H1 (cell line): ENCODE data around the gene ING5. TPM values are rescaled to one million over a fixed set of nuclear protein-coding genes. Genes with fewer than 3 reads are reported as not detected.

Experiments used
- CHD2 ChIP-seq: IDR thresholded peaks from 2 replicates; pipeline ENCODE4 v1.6.1; 2012; ENCODE audit warnings: low read length, improper control_type of control experiment
- CTBP2 ChIP-seq: IDR thresholded peaks from 2 replicates; pipeline ENCODE4 v1.7.0; 2011; ENCODE audit warnings: borderline replicate concordance, mild to moderate bottlenecking, moderate library complexity, mixed read lengths, low read length; ENCODE audit not compliant: insufficient read depth, insufficient read length
- EGR1 ChIP-seq: IDR thresholded peaks from 2 replicates; pipeline ENCODE4 v1.6.1; 2011; ENCODE audit warnings: low read depth, low read length, borderline replicate concordance
- FOSL1 ChIP-seq: IDR thresholded peaks from 2 replicates; pipeline ENCODE4 v1.6.1; 2011; ENCODE audit warnings: mild to moderate bottlenecking, low read depth, low read length, moderate library complexity; ENCODE audit not compliant: insufficient read depth
- HDAC2 ChIP-seq, 2 experiments: fragments of 300-600 bp in 1 of 2; sonication (generic) in 1 of 2; IDR thresholded peaks; 2 replicates each; pipeline ENCODE4 v1.6.1; 2011 to 2012; ENCODE audit warnings: low read depth in 2 of 2, low read length in 2 of 2, mild to moderate bottlenecking in 2 of 2, moderate library complexity in 2 of 2, borderline replicate concordance in 1 of 2, inconsistent platforms in 1 of 2
- JUN ChIP-seq: IDR thresholded peaks from 2 replicates; pipeline ENCODE4 v1.6.1; 2011; ENCODE audit warnings: low read depth, mild to moderate bottlenecking, improper control_type of control experiment, low read length
- JUND ChIP-seq: IDR thresholded peaks from 2 replicates; pipeline ENCODE4 v1.6.1; 2011; ENCODE audit warnings: mild to moderate bottlenecking, improper control_type of control experiment, low read length
- POLR2AphosphoS5 ChIP-seq: IDR thresholded peaks from 2 replicates; pipeline ENCODE4 v1.6.1; 2011; ENCODE audit warnings: low read depth, low read length
- RAD21 ChIP-seq, 2 experiments: IDR thresholded peaks in 1 of 2; conservative IDR thresholded peaks in 1 of 2; 2 replicates each; pipeline ENCODE4 v1.6.1; 2011; ENCODE audit warnings: low read depth in 2 of 2, low read length in 2 of 2, improper control_type of control experiment in 1 of 2, inconsistent platforms in 1 of 2, mild to moderate bottlenecking in 1 of 2, moderate library complexity in 1 of 2
- TBP ChIP-seq: IDR thresholded peaks from 2 replicates; pipeline ENCODE4 v1.6.1; 2011; ENCODE audit warnings: low read depth, low read length, improper control_type of control experiment
- TEAD4 ChIP-seq: IDR thresholded peaks from 2 replicates; pipeline ENCODE4 v1.6.1; 2012; ENCODE audit warnings: low read depth, low read length, inconsistent platforms, mixed read lengths
- polyA plus RNA-seq, 7 experiments: library from polyadenylated mRNA; depleted of rRNA in 3 of 7; stranded (reverse) in 5 of 7; unstranded in 2 of 7; fragments of >200 nt in 5 of 7; fragments of 200-250 nt in 2 of 7; gene quantifications; 1 replicate in 5 of 7; 2 replicates in 1 of 7; 4 replicates in 1 of 7; pipeline versions ENCODE4 v1.2.1 to v1.2.3, GENCODE V29; 2011 to 2013; ENCODE audit warnings: missing spikeins in 2 of 7, mixed read lengths in 2 of 7
- total RNA-seq: library from RNA; stranded (reverse); fragmentation: NEBNext Ultra II Directional; extraction: Animal tissue kit (Norgen Biotek cat#: 25700); gene quantifications from 2 replicates; pipeline ENCODE4 v1.2.1, GENCODE V29; 2021
- TF ChIP-seq, protein P1 (sequence below): IDR thresholded peaks from 2 replicates; pipeline ENCODE4 v1.6.1; 2012; ENCODE audit warnings: inconsistent platforms
- TF ChIP-seq, protein P2 (sequence below), 3 experiments: IDR thresholded peaks; 1 replicate in 2 of 3; 2 replicates in 1 of 3; pipeline versions ENCODE4 v1.5.1 to v1.6.1; 2011; ENCODE audit warnings: low read length in 3 of 3, mild to moderate bottlenecking in 3 of 3, inconsistent platforms in 2 of 3, low read depth in 1 of 3, moderate library complexity in 1 of 3; ENCODE audit not compliant: insufficient read depth in 1 of 3; ENCODE audit errors: control extremely low read depth in 1 of 3

The ING5 gene
- total and polyA plus RNA-seq, 2 of the 8 experiments (the other 6 are each of a cell fraction or from before 2014, with no cell fraction given) = 41.5 to 47.4 TPM

DNA sequence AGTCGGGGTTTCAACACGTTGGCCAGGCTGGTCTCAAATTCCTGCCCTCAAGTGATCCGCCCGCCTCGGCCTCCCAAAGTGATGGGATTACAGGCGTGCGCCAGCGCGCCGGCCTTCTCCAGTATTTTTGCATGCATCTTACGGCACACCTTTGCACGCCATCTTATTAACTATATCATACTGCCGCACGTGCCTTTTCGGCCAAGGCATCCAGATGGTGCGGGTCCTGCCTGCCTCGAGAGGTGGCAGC lies 765 bp upstream of the ING5 start (continued):
- TF ChIP-seq CTBP2 (no peak), JUND (peak; percentile 17; the same call in 1 of the 2 replicates), TEAD4 (0 out of 2 replicates have a peak, but pooled peaks have one; percentile 47), TBP (peak; percentile 49; the same call in 1 of the 2 replicates), EGR1 (no peak), JUN (no peak), FOSL1 (no peak), HDAC2 (IDR thresholded peaks at IDR 0.05; ENCODE audit: borderline replicate concordance in 1 of 2, low read depth in 2 of 2, low read length in 2 of 2) (no peak), CHD2 (0 out of 2 replicates have a peak, but pooled peaks have one; percentile 32), RAD21 (IDR thresholded peaks at IDR 0.05 in 1 of 2, conservative IDR thresholded peaks at IDR 0.05 in 1 of 2; ENCODE audit: low read depth in 2 of 2, low read length in 2 of 2) (0 out of 4 replicates have a peak, but pooled peaks of 1 of the 2 experiments have one; percentile 19), POLR2AphosphoS5 (peak; percentile 68; the same call in 1 of the 2 replicates)
- TF ChIP-seq, protein P1, sequence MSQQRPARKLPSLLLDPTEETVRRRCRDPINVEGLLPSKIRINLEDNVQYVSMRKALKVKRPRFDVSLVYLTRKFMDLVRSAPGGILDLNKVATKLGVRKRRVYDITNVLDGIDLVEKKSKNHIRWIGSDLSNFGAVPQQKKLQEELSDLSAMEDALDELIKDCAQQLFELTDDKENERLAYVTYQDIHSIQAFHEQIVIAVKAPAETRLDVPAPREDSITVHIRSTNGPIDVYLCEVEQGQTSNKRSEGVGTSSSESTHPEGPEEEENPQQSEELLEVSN = peak; percentile 82
- TF ChIP-seq, protein P2, sequence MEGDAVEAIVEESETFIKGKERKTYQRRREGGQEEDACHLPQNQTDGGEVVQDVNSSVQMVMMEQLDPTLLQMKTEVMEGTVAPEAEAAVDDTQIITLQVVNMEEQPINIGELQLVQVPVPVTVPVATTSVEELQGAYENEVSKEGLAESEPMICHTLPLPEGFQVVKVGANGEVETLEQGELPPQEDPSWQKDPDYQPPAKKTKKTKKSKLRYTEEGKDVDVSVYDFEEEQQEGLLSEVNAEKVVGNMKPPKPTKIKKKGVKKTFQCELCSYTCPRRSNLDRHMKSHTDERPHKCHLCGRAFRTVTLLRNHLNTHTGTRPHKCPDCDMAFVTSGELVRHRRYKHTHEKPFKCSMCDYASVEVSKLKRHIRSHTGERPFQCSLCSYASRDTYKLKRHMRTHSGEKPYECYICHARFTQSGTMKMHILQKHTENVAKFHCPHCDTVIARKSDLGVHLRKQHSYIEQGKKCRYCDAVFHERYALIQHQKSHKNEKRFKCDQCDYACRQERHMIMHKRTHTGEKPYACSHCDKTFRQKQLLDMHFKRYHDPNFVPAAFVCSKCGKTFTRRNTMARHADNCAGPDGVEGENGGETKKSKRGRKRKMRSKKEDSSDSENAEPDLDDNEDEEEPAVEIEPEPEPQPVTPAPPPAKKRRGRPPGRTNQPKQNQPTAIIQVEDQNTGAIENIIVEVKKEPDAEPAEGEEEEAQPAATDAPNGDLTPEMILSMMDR (IDR thresholded peaks at IDR 0.05; ENCODE audit: control extremely low read depth in 1 of 3, insufficient read depth in 1 of 3, low read depth in 1 of 3, low read length in 3 of 3) = peak in 2 of 3 experiments; percentile 59 to 70; a peak in 3 of 4 replicates
- TF ChIP-seq, all 59 proteins: peak for 11
